Large intestine (tissue), 3 donors: ENCODE measurements around the gene PHLDA3. TPM values are rescaled to one million over a fixed set of nuclear protein-coding genes. Genes with fewer than 3 reads are reported as not detected.
"Not testable (repeated sequence)": the region's sequence is repeated elsewhere in the genome, so short reads cannot be mapped to it uniquely, and the experiment has no call there.

Source experiments
- DNase-seq, 2 donors: peaks; one replicate each; pipeline versions ENCODE4 v3.0.0 to v3.0.0-alpha.2; 2013
- H3K27ac ChIP-seq: one replicate; pipeline ENCODE4 v1.5.1; 2013; ENCODE audit warnings: low read length
- H3K27me3 ChIP-seq: 2 replicates; pipeline ENCODE4 v1.6.1; 2013; ENCODE audit warnings: low read length; ENCODE audit not compliant: control insufficient read depth, insufficient read depth
- H3K36me3 ChIP-seq: 2 replicates; pipeline ENCODE4 v1.6.1; 2013; ENCODE audit warnings: low read length; ENCODE audit not compliant: control insufficient read depth, insufficient read depth
- H3K4me1 ChIP-seq: one replicate; pipeline ENCODE4 v1.6.1; 2013; ENCODE audit warnings: low read length; ENCODE audit not compliant: control insufficient read depth, insufficient read depth
- H3K4me3 ChIP-seq: one replicate; pipeline ENCODE4 v1.5.1; 2013; ENCODE audit warnings: low read length
- H3K9me3 ChIP-seq: one replicate; pipeline ENCODE4 v1.6.1; 2013; ENCODE audit warnings: mild to moderate bottlenecking, low read depth, low read length, moderate library complexity; ENCODE audit not compliant: control insufficient read depth
- WGBS: methylation state at CpG from one replicate; pipeline ENCODE4 v1.1.5; 2013; ENCODE audit warnings: low lambda C conversion rate; ENCODE audit not compliant: insufficient coverage; 5-methylcytosine and 5-hydroxymethylcytosine counted together
- polyA plus RNA-seq: library from polyadenylated mRNA; unstranded; fragments of 120-200 nt; gene quantifications from one replicate; pipeline ENCODE4 v1.2.1, GENCODE V29; 2013

PHLDA3 gene
- polyA plus RNA-seq, 1 donor: 9.0 TPM

DNA sequence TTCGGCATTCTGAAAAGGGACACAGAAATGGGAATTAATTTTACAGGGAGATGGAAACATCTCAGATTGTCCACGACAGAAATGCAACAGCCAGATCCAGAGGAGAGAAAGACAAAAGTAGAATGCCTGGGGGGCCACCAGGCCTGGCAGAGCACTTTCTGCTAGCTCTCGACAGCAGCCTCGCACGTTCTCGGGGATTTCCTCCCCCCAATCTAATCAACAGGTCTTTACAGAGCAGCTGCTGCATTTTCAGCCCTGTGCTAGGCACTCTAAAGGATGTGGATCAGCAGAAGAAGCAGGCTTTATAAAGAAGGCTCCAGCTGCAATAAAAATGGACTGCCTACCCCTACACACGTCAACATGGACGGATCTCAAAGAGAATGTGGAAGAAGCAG is 27.3 kb upstream of the PHLDA3 start:
- H3K4me3 ChIP-seq: no peak overlapping the region
- WGBS: no CpG with 5 or more reads among the region's 8 CpGs
- H3K36me3 ChIP-seq: peaks cover 28% of the 10 kb centered on the region
- DNase-seq: no peak
- H3K4me1 ChIP-seq: peaks cover 54% of the 10 kb centered on the region
- peak overlapping the region; percentile 98 for H3K27ac ChIP-seq
- H3K27me3 ChIP-seq: no peaks in the 10 kb centered on the region
- H3K9me3 ChIP-seq: no peaks in the 10 kb centered on the region

DNA sequence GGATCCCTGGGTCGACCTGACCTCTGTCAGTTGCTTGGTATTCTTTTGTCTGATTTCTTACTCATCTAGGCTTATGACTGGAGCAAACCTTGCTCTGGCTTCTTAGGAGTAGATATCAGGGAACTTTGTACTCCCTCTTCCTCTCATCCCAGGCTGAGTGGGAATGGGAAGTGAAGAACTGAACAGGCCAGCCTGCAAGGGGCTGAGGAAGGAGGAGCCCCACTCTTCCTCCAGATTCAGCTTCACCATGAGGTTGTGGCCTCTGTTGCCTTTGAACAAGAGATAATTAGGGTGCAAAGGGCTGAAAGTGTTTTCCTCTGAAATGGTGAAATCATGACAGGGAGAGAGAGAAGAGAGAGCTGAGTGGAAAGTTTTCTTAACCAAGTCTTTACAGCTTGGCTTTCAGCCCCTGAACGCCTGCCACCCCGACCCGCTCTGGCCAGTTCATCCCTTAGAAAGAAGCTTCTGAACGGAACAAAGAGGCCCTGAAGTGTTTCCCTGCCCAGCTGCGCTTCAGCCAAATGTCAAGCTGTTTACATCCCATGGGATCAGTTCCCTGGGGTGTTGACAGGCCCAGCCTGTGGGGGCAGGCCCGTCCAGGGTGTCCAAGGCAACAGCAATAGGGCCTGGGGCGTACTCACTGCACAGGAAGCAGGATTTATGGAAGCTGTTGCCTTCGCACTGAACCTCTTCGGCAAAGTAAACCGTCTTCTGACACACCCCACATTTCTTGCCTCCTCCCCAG is 26.7 kb upstream of the PHLDA3 start:
- H3K9me3 ChIP-seq: no peaks in the 10 kb centered on the region
- H3K36me3 ChIP-seq: peaks cover 31% of the 10 kb centered on the region
- no peak overlapping the region for H3K4me3 ChIP-seq
- peak overlapping the region; percentile 98 for H3K27ac ChIP-seq
- peaks cover 49% of the 10 kb centered on the region for H3K4me1 ChIP-seq
- WGBS: no CpG with 5 or more reads among the region's 11 CpGs
- H3K27me3 ChIP-seq: no peaks in the 10 kb centered on the region
- DNase-seq: peak; percentile 89 to 95

- H3K27me3 ChIP-seq: no peaks in the 10 kb centered on the region
- peak in 1 of 2 donors; percentile 66 for DNase-seq
- WGBS: no CpG with 5 or more reads among the region's 15 CpGs
- peaks cover 40% of the 10 kb centered on the region for H3K4me1 ChIP-seq
- no peaks in the 10 kb centered on the region for H3K9me3 ChIP-seq
- peaks cover 45% of the 10 kb centered on the region for H3K36me3 ChIP-seq
- no peak overlapping the region for H3K4me3 ChIP-seq
- H3K27ac ChIP-seq: peak overlapping the region; percentile 98
These were observed 25.0 kb upstream of the PHLDA3 start for GRCh38 chr1:201493757-201494617.

DNA sequence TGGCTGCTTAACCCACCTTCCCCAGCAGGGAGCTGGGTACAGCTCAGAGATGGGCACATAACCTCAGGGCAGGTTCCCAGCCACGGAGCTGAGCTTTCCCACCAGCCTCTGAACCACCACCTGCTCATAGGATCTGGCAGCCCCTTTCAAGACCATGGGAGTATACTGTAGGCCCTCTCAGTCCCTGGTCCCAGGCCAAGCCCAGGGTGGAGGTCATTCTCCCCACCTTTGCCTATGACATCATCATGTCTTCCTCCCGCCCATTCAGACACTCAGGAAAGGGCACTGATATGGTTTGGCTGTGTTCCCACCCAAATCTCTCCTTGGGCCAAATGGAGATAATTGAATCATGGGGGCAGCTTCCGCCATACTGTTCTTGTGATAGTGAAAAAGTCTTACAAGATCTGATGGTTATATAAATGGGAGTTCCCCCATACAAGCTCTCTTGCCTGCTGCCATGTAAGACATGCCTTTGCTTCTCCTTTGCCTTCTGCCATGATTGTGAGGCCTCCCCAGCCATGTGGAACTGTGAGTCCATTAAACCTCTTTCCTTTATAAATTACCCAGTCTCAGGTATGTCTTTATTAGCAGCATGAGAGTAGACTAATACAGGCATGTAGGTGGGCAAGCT is 24.2 kb upstream of the PHLDA3 start:
- not testable (repeated sequence) for H3K4me3 ChIP-seq, H3K27me3 ChIP-seq, H3K9me3 ChIP-seq, DNase-seq
- peaks cover 49% of the 10 kb centered on the region for H3K36me3 ChIP-seq
- peaks cover 40% of the 10 kb centered on the region for H3K4me1 ChIP-seq
- peak overlapping the region; percentile 98 for H3K27ac ChIP-seq
- WGBS: no CpG with 5 or more reads among the region's 3 CpGs

DNA sequence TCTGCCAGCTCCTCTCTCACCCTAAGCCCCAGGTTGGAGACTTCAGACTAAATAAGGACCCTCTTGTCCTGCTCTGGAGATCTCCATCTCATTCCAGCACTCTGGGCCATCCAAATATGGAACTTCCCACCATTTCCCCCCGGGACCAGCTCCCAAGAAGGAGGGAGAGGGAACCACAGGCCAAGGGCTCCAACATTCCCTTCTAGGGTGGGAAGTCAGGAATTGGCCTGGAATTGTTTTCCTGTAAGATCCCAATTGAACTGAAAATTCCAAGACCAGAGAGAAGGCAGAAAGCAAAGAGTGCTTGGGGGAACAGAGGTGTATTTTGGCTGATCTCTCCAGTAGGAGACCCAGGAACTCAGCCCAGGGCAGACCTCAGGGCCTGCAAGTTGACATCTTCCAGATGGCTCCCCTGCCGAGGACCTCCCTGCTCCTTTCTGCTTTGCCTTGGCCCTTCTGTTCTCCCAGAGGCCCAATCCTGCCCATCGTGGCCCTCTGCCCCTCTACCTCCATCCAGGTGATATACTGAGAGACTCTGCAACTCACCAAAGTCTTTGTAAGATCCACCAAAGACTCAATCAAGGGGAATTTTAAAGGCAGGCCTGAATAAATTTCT is 23.0 kb upstream of the PHLDA3 start:
- no peaks in the 10 kb centered on the region for H3K27me3 ChIP-seq
- H3K4me3 ChIP-seq: no peak overlapping the region
- peaks cover 56% of the 10 kb centered on the region for H3K36me3 ChIP-seq
- H3K9me3 ChIP-seq: no peaks in the 10 kb centered on the region
- DNase-seq: no peak
- peak overlapping the region; percentile 27 for H3K27ac ChIP-seq
- peaks cover 40% of the 10 kb centered on the region for H3K4me1 ChIP-seq
- WGBS: no CpG with 5 or more reads among the region's 3 CpGs

- Histone ChIP-seq H3K27ac (no peak overlapping the region), H3K4me3 (no peak overlapping the region), H3K36me3 (peaks cover 66% of the 10 kb centered on the region), H3K4me1 (peaks cover 27% of the 10 kb centered on the region), H3K9me3 (no peaks in the 10 kb centered on the region), H3K27me3 (no peaks in the 10 kb centered on the region)
- WGBS: no CpG with 5 or more reads among the region's 3 CpGs
- DNase-seq: no peak
These were observed 21.7 kb upstream of the PHLDA3 start for GRCh38 chr1:201490708-201491131.

GRCh38 chr1:201489643-201490261 is 20.8 kb upstream of the PHLDA3 start:
- DNase-seq: no peak
- WGBS: 93% methylated on average over 2 of the region's 6 CpGs
- Histone ChIP-seq H3K9me3 (no peaks in the 10 kb centered on the region), H3K27ac (no peak overlapping the region), H3K27me3 (no peaks in the 10 kb centered on the region), H3K4me3 (no peak overlapping the region), H3K4me1 (peaks cover 17% of the 10 kb centered on the region), H3K36me3 (peaks cover 74% of the 10 kb centered on the region)

DNA sequence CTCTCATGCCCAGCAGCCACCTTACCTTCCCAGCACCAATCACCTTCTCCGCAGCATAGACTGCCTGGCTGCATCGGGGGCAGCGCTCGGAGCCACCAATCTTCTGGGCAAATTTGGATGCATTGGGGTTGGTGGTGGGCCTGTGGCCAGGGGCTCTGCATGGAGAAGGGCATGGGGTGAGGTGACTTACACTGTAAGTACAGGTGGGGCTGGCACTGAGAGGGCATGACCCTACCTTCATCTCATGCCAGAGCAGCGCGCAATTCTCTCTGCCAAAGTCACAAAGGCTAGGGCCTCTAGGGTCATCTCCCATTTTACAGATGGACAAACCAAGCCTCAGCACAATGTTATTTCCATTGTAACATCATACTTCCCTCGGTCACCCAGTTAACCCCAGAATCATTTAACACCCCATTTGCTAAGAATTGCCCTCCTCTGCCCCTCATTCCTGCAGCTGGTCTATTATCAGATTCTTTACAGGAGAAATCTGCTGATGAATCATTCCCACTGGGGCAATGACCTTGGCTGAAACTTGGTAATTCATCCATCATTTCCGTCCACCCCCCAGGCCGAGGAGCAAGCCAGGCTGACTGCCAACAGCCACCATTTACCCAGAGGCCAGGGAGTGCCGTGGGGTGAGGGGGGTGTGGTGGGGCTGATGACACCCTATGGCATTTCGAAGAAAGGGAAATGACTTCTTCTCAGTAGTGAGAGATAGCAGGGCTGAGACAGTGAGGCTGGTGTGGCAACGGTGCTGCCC is 20.0 kb upstream of the PHLDA3 start:
- Histone ChIP-seq H3K36me3 (peaks cover 74% of the 10 kb centered on the region), H3K27ac (no peak overlapping the region), H3K27me3 (no peaks in the 10 kb centered on the region), H3K4me3 (no peak overlapping the region), H3K4me1 (peaks cover 10% of the 10 kb centered on the region), H3K9me3 (no peaks in the 10 kb centered on the region)
- no CpG with 5 or more reads among the region's 12 CpGs for WGBS
- no peak for DNase-seq

DNA sequence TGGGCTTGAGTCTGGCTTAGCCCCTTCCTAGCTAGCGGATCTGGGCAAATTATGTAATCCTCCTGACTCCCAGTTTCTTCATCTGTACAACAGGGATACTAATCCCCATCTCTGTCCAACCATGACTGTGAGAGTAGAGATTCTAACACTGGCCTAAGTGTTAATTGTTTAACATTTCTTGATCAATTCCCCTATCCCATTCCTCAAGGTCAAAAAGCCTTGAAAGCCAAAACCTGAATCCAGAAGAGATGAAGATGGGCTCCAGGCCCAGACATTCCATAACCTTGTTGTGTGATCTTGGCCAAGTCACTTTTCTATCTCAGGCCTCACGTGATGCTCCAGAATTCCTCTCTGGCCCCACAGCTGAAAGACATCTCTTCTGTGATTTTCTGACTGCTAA is 18.8 kb upstream of the PHLDA3 start:
- DNase-seq: no peak
- peaks cover 2% of the 10 kb centered on the region for H3K4me1 ChIP-seq
- H3K4me3 ChIP-seq: no peak overlapping the region
- WGBS: no CpG with 5 or more reads among the region's 2 CpGs
- H3K36me3 ChIP-seq: peaks cover 73% of the 10 kb centered on the region
- no peaks in the 10 kb centered on the region for H3K9me3 ChIP-seq
- no peak overlapping the region for H3K27ac ChIP-seq
- no peaks in the 10 kb centered on the region for H3K27me3 ChIP-seq
